Breast epithelium (tissue), 3 donors: ENCODE measurements around the gene RAD9B.

ENCODE experiments used
- CTCF ChIP-seq, 3 donors: fragments of 450-650 bp; IDR thresholded peaks; one replicate each; pipeline ENCODE4 v1.5.1; 2016 to 2017; ENCODE audit warnings: antibody characterized with exemption in 3 of 3, mild to moderate bottlenecking in 3 of 3, moderate library complexity in 3 of 3
- POLR2A ChIP-seq: fragments of 450-650 bp; IDR thresholded peaks from one replicate; pipeline ENCODE4 v1.6.1; 2016; ENCODE audit warnings: antibody characterized with exemption, mild to moderate bottlenecking, moderate library complexity
- POLR2AphosphoS5 ChIP-seq, 3 donors: sonication (generic); formaldehyde crosslinking; IDR thresholded peaks; one replicate each; pipeline ENCODE4 v1.6.1; 2017; ENCODE audit warnings: antibody characterized with exemption in 3 of 3

GRCh38 chr12:110516995-110517394 lies 14.9 kb downstream of the RAD9B start:
- TF ChIP-seq CTCF (IDR thresholded peaks at IDR 0.05): no peak
- TF ChIP-seq POLR2A: no peak
- TF ChIP-seq POLR2AphosphoS5 (IDR thresholded peaks at IDR 0.05): no peak
